OCI-LY7 (cell line): Measurements from ENCODE around the gene FAM131C. TPM values are rescaled to one million over a fixed set of nuclear protein-coding genes. Genes with fewer than 3 reads are reported as not detected.
"Not testable (repeated sequence)": the region's sequence is repeated elsewhere in the genome, so short reads cannot be mapped to it uniquely, and the experiment has no call there.

Source experiments
- BruUV-seq: library from RNA; stranded (reverse); fragments of 400-500 nt; replicated peaks from 2 replicates; lab custom pipeline; 2021; lab: Mats Ljungman, UMichigan
- CTCF ChIA-PET: fragments of 300-600 bp; sonication (Branson Sonifier 250); formaldehyde crosslinking; loops from one replicate; lab custom pipeline; 2022; ENCODE audit warnings: antibody characterized with exemption; ENCODE audit not compliant: unreplicated experiment; lab: Charles Lee
- POLR2A ChIA-PET: fragments of 300-600 bp; sonication (Branson Sonifier 250); formaldehyde crosslinking; loops from one replicate; lab custom pipeline; 2022; ENCODE audit warnings: antibody characterized with exemption; lab: Charles Lee
- DNase-seq: peaks from one replicate; pipeline ENCODE4 v3.0.0-alpha.2; 2015; ENCODE audit warnings: low spot score
- H2AFZ ChIP-seq: fragments of 200-600 bp; sonication (generic), shearing (Covaris generic); 2 replicates; pipeline ENCODE4 v1.6.1; 2014; ENCODE audit warnings: mild to moderate bottlenecking, antibody characterized with exemption, low read length, moderate library complexity
- H3K27ac ChIP-seq: fragments of 200-600 bp; sonication (generic); 2 replicates; pipeline ENCODE4 v1.5.1; 2014; ENCODE audit warnings: mixed run types, low read depth, mild to moderate bottlenecking, moderate library complexity, low read length, inconsistent platforms; ENCODE audit not compliant: poor library complexity, severe bottlenecking
- H3K36me3 ChIP-seq: fragments of 200-600 bp; sonication (generic); 2 replicates; pipeline ENCODE4 v1.6.1; 2014; ENCODE audit warnings: mild to moderate bottlenecking, antibody characterized with exemption, low read length, moderate library complexity, mixed read lengths; ENCODE audit not compliant: insufficient read depth
- H3K4me1 ChIP-seq: fragments of 200-600 bp; sonication (generic); 2 replicates; pipeline ENCODE4 v1.5.1; 2014; ENCODE audit warnings: mild to moderate bottlenecking, low read length; ENCODE audit not compliant: insufficient read depth, poor library complexity, severe bottlenecking
- H3K4me2 ChIP-seq: fragments of 200-600 bp; sonication (generic); 2 replicates; pipeline ENCODE4 v1.6.1; 2014; ENCODE audit warnings: mild to moderate bottlenecking, low read length
- H3K4me3 ChIP-seq: fragments of 200-600 bp; sonication (generic); 2 replicates; pipeline ENCODE4 v1.5.1; 2014; ENCODE audit warnings: mild to moderate bottlenecking, low read depth, low read length; ENCODE audit not compliant: poor library complexity, severe bottlenecking
- H3K79me2 ChIP-seq: fragments of 200-600 bp; sonication (generic); 2 replicates; pipeline ENCODE4 v1.6.1; 2016; ENCODE audit warnings: low read depth, mild to moderate bottlenecking, low read length, moderate library complexity, mixed read lengths; ENCODE audit not compliant: insufficient read depth
- H3K9me2 ChIP-seq: fragments of 200-600 bp; sonication (generic); 2 replicates; pipeline ENCODE4 v1.6.1; 2016; ENCODE audit warnings: mild to moderate bottlenecking, low read length, mixed read lengths; ENCODE audit not compliant: insufficient read depth
- H3K9me3 ChIP-seq: fragments of 200-600 bp; sonication (generic); 2 replicates; pipeline ENCODE4 v1.6.1; 2014; ENCODE audit warnings: mild to moderate bottlenecking, mixed run types, low read length, mixed read lengths
- H4K20me1 ChIP-seq: fragments of 200-600 bp; sonication (generic); 2 replicates; pipeline ENCODE4 v1.6.1; 2014; ENCODE audit warnings: mild to moderate bottlenecking, antibody characterized with exemption, low read length, moderate library complexity, mixed read lengths; ENCODE audit not compliant: insufficient read depth
- EZH2phosphoT487 ChIP-seq: fragments of 200-600 bp; sonication (generic); IDR thresholded peaks from 2 replicates; pipeline ENCODE4 v1.6.1; 2018; ENCODE audit warnings: low read depth, borderline replicate concordance, mild to moderate bottlenecking, mixed run types, antibody characterized with exemption, low read length, moderate library complexity, mixed read lengths
- intact Hi-C: fragments of 100-400 bp; cut with micrococcal nuclease; formaldehyde crosslinking; loops from one replicate; pipeline ENCODE4 v1.10.0; 2022; ENCODE audit not compliant: unreplicated experiment
- total RNA-seq, 2 experiments: library from RNA; depleted of rRNA in 1 of 2; stranded (reverse); fragments of >200 nt in 1 of 2; shearing (Covaris generic) in 1 of 2; gene quantifications; 2 replicates each; pipeline ENCODE4 v1.2.3, GENCODE V29; 2014 to 2022
- TF ChIP-seq, protein P1 (sequence below): fragments of 200-600 bp; sonication (generic); conservative IDR thresholded peaks from 2 replicates; pipeline ENCODE4 v1.5.1; 2014; ENCODE audit warnings: mild to moderate bottlenecking, antibody characterized with exemption, low read length, moderate library complexity, mixed read lengths

FAM131C gene
- total RNA-seq, 2 experiments from 2014 or later: not detected

GRCh38 chr1:16042096-16042495 is 31.4 kb downstream of the FAM131C start:
- peak; percentile 15 for DNase-seq
- TF ChIP-seq, protein P1, sequence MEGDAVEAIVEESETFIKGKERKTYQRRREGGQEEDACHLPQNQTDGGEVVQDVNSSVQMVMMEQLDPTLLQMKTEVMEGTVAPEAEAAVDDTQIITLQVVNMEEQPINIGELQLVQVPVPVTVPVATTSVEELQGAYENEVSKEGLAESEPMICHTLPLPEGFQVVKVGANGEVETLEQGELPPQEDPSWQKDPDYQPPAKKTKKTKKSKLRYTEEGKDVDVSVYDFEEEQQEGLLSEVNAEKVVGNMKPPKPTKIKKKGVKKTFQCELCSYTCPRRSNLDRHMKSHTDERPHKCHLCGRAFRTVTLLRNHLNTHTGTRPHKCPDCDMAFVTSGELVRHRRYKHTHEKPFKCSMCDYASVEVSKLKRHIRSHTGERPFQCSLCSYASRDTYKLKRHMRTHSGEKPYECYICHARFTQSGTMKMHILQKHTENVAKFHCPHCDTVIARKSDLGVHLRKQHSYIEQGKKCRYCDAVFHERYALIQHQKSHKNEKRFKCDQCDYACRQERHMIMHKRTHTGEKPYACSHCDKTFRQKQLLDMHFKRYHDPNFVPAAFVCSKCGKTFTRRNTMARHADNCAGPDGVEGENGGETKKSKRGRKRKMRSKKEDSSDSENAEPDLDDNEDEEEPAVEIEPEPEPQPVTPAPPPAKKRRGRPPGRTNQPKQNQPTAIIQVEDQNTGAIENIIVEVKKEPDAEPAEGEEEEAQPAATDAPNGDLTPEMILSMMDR: peak; percentile 55
- TF ChIP-seq EZH2phosphoT487: no peak
- no peaks in the 10 kb centered on the region for H3K9me3 ChIP-seq
- H4K20me1 ChIP-seq: no peaks in the 10 kb centered on the region
- BruUV-seq: no TSS peak
- intact Hi-C loops: loop anchor here (2.0 kb wide), 1 partner anchor 21 kb away; no protein-coding TSS in a partner anchor
- H3K4me3 ChIP-seq: no peak overlapping the region
- H2AFZ ChIP-seq: no peak overlapping the region
- no peaks in the 10 kb centered on the region for H3K79me2 ChIP-seq
- H3K4me2 ChIP-seq: no peak overlapping the region
- no peak overlapping the region for H3K27ac ChIP-seq
- no peaks in the 10 kb centered on the region for H3K4me1 ChIP-seq
- no peaks in the 10 kb centered on the region for H3K9me2 ChIP-seq
- CTCF ChIA-PET: no interaction called here
- no peaks in the 10 kb centered on the region for H3K36me3 ChIP-seq
- POLR2A ChIA-PET: interaction anchor here (0.5 kb wide), 1 partner anchor 217 kb away, joined by 3 read pairs; no protein-coding TSS in a partner anchor

DNA sequence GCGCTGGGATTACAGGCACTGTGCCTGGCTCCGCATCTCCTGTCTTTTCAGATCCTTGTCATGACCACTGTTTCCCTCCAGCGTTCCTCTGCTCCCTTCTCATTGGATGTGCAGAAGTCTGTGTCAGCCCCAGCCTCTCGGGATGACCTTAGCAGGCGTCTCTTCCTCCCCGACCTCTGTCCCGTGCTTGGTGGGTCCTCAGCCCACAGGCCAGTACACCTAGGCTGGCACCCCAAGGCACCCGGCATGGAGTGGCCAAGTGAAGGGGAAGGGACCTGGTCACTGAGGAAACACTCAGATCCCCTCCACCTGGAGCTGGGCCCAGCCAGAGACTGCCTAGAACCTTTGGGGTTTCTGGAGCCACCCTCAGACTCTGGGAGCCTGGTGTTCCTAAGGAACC is 32.3 kb downstream of the FAM131C start:
- POLR2A ChIA-PET: interaction anchor here (0.5 to 0.7 kb wide), 2 partner anchors 209 to 223 kb away, joined by 3 to 5 read pairs; no protein-coding TSS in a partner anchor
- no peaks in the 10 kb centered on the region for H3K36me3 ChIP-seq
- no peak overlapping the region for H3K4me2 ChIP-seq
- intact Hi-C loops: no loop called here
- no peak for DNase-seq
- no peaks in the 10 kb centered on the region for H3K4me1 ChIP-seq
- no peaks in the 10 kb centered on the region for H4K20me1 ChIP-seq
- H3K79me2 ChIP-seq: no peaks in the 10 kb centered on the region
- no peaks in the 10 kb centered on the region for H3K9me3 ChIP-seq
- CTCF ChIA-PET: no interaction called here
- H3K27ac ChIP-seq: no peak overlapping the region
- H3K4me3 ChIP-seq: no peak overlapping the region
- H2AFZ ChIP-seq: no peak overlapping the region
- TF ChIP-seq, protein P1: no peak
- no peak for TF ChIP-seq EZH2phosphoT487
- H3K9me2 ChIP-seq: no peaks in the 10 kb centered on the region
- no TSS peak for BruUV-seq

DNA sequence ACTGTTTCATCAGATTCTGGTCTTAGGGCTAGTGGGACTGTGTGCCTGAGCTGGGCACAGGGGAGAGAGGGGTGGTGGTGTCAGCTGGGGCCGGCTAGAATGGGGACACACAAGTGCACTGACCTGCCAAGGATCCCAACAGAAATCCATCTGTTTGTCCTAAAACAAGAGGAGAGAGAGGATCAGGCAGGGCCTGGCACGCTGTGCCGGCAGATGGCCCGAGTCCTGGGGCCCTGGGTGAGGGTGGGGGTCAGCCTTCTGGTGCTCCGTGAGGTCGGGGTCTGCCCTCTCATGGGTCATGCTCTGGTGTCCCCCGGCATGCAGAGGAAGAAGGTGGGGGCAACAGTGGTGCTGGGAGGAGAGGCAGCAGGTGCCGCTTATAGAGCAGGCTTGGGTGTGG is 33.6 kb downstream of the FAM131C start:
- intact Hi-C loops, H3K27ac ChIP-seq, H3K36me3 ChIP-seq, H3K4me3 ChIP-seq, H2AFZ ChIP-seq, BruUV-seq, H3K79me2 ChIP-seq, H3K4me2 ChIP-seq, H3K4me1 ChIP-seq, DNase-seq, H3K9me3 ChIP-seq, H3K9me2 ChIP-seq, POLR2A ChIA-PET, H4K20me1 ChIP-seq: not testable (repeated sequence)
- CTCF ChIA-PET: interaction anchor here (0.5 kb wide), 1 partner anchor 43 kb away, joined by 3 read pairs; no protein-coding TSS in a partner anchor
